ENCODE results near the gene DCANP1. TPM values are rescaled to one million over a fixed set of nuclear protein-coding genes. Genes with fewer than 3 reads are reported as not detected.

DCANP1 gene
- polyA plus RNA-seq, 2 of the 4 experiments (the other 2 are of a cell fraction) = not detected

DNA sequence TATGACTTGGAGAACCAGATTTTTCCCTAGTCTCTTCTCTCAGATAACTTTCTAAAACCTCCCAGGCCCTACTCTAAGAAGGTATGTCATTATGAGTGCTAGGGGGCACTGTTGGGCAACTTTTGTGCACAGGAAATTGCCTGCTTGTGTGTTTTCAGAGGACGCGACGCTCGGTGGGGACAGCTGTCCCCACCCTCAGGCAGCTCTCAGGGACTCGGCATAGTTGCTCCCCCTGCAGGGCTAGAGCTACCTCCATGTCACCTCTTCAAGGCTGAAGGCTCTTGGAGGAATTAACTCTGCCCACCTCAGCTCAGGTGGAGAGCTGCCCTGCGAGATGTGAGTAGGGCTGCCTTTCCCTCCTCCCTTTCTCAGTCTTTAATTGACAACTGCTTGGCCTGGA, 15.2 kb upstream of the DCANP1 start:
- H3K4me1 ChIP-seq = peaks cover 10% of the 10 kb centered on the region; the same call in 2 of the 3 replicates
- ATAC-seq = peak; percentile 56 to 73; a peak in 4 of 6 replicates
- H3K4me2 ChIP-seq = peak overlapping the region; percentile 54
- POLR2A ChIA-PET = no interaction called here
- H3K27ac ChIP-seq = no peak overlapping the region
- H3K9me3 ChIP-seq = no peaks in the 10 kb centered on the region
- CTCF ChIA-PET = interaction anchor here (0.7 to 37.5 kb wide), 19 partner anchors 12 to 413 kb away, joined by 3 to 1932 read pairs (median 4); partner anchors contain the start of genes DCANP1 and SLC25A48
- no peak overlapping the region for H3K4me3 ChIP-seq
- TF ChIP-seq MAFK (IDR thresholded peaks at IDR 0.05; ENCODE audit: partially characterized antibody) (peak; percentile 25), JUN (IDR thresholded peaks at IDR 0.05) (no peak), FOSB (CRISPR knock-in tag; IDR thresholded peaks at IDR 0.05) (no peak), POLR2AphosphoS2 (conservative IDR thresholded peaks at IDR 0.05; ENCODE audit: low read length) (no peak), CBX2 (IDR thresholded peaks at IDR 0.05; ENCODE audit: borderline replicate concordance, low read depth) (no peak), PBX3 (IDR thresholded peaks at IDR 0.05) (no peak), FOSL2 (IDR thresholded peaks at IDR 0.05) (no peak), FOSL2 (CRISPR knock-in tag; IDR thresholded peaks at IDR 0.05) (no peak), MAZ (IDR thresholded peaks at IDR 0.05; ENCODE audit: borderline replicate concordance, low read depth, low read length) (no peak), RAD21 (conservative IDR thresholded peaks at IDR 0.05 in 1 of 2, IDR thresholded peaks at IDR 0.05 in 1 of 2) (peak; percentile 73 to 80), HEYL (CRISPR knock-in tag; IDR thresholded peaks at IDR 0.05) (no peak), RFX5 (IDR thresholded peaks at IDR 0.05) (no peak), SMC3 (IDR thresholded peaks at IDR 0.05) (peak; percentile 41; the same call in 1 of the 3 replicates), PHF8 (IDR thresholded peaks at IDR 0.05; ENCODE audit: borderline replicate concordance, low read depth) (no peak), GATA3 (IDR thresholded peaks at IDR 0.05; ENCODE audit: borderline replicate concordance) (no peak), BHLHE40 (IDR thresholded peaks at IDR 0.05; ENCODE audit: low read depth, low read length) (no peak), CHD4 (IDR thresholded peaks at IDR 0.05; ENCODE audit: borderline replicate concordance) (no peak)
- TF ChIP-seq, protein P1, sequence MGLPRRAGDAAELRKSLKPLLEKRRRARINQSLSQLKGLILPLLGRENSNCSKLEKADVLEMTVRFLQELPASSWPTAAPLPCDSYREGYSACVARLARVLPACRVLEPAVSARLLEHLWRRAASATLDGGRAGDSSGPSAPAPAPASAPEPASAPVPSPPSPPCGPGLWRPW (IDR thresholded peaks at IDR 0.05) = no peak
- TF ChIP-seq, protein P2, sequence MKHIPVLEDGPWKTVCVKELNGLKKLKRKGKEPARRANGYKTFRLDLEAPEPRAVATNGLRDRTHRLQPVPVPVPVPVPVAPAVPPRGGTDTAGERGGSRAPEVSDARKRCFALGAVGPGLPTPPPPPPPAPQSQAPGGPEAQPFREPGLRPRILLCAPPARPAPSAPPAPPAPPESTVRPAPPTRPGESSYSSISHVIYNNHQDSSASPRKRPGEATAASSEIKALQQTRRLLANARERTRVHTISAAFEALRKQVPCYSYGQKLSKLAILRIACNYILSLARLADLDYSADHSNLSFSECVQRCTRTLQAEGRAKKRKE (CRISPR knock-in tag; IDR thresholded peaks at IDR 0.05; ENCODE audit: low read depth) = no peak
- TF ChIP-seq, protein P3, sequence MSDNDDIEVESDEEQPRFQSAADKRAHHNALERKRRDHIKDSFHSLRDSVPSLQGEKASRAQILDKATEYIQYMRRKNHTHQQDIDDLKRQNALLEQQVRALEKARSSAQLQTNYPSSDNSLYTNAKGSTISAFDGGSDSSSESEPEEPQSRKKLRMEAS (IDR thresholded peaks at IDR 0.05) = peak; percentile 38; the same call in 1 of the 2 replicates
- TF ChIP-seq, protein P4, sequence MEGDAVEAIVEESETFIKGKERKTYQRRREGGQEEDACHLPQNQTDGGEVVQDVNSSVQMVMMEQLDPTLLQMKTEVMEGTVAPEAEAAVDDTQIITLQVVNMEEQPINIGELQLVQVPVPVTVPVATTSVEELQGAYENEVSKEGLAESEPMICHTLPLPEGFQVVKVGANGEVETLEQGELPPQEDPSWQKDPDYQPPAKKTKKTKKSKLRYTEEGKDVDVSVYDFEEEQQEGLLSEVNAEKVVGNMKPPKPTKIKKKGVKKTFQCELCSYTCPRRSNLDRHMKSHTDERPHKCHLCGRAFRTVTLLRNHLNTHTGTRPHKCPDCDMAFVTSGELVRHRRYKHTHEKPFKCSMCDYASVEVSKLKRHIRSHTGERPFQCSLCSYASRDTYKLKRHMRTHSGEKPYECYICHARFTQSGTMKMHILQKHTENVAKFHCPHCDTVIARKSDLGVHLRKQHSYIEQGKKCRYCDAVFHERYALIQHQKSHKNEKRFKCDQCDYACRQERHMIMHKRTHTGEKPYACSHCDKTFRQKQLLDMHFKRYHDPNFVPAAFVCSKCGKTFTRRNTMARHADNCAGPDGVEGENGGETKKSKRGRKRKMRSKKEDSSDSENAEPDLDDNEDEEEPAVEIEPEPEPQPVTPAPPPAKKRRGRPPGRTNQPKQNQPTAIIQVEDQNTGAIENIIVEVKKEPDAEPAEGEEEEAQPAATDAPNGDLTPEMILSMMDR (IDR thresholded peaks at IDR 0.05) = peak; percentile 82
- DNase-seq (ENCODE audit: low read depth in 1 of 2, low spot score in 1 of 2) = peak; percentile 73 to 82
- WGBS (ENCODE audit: missing lambda C conversion rate) = 4% methylated on average over 6 of the region's 6 CpGs
- FAIRE-seq = no peak

DNA sequence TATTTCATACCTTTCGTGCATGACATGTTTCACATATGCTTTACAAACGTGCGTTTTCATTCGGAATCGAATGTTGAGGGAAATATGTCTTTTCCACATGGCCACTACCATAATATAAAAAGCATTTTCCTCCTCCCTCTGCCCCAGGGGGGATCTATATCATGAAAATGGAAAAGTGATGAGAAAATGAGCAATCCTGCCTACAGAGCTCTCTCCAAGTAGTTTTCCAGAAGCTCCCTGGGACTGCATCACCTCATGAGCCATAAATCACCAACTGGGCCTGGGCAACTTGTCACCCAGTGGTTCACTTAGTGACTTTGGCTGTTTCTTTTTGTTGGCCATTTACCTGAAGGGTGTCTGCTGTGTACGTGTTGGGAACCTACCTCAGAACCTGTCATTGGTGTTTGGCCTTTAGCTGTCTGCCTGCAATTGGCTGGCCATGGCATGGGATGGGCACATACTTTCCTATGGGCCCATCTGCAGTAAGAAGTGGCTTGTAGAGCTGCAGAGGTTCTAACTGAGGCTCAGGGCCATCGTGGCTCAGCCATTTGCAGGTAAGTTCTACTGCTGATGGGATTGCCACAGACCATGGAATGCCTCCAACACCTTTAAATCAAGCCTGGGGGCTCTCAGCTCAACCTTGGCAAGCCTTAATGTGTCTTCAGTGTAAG, 14.5 kb upstream of the DCANP1 start:
- Histone ChIP-seq H3K4me1 (peaks cover 10% of the 10 kb centered on the region; the same call in 2 of the 3 replicates), H3K9me3 (no peaks in the 10 kb centered on the region), H3K4me3 (no peak overlapping the region), H3K4me2 (no peak overlapping the region), H3K27ac (no peak overlapping the region)
- no peak for FAIRE-seq
- ChIA-PET CTCF (interaction anchor here (1.0 to 37.5 kb wide), 14 partner anchors 15 to 376 kb away, joined by 3 to 1932 read pairs (median 6); partner anchors contain the start of genes DCANP1 and SLC25A48), POLR2A (no interaction called here)
- ATAC-seq = no peak
- 20% methylated on average over 7 of the region's 7 CpGs for WGBS (ENCODE audit: missing lambda C conversion rate)
- no peak for TF ChIP-seq HDAC2 (IDR thresholded peaks at IDR 0.05)
- no peak for TF ChIP-seq HOXA7 (CRISPR knock-in tag; IDR thresholded peaks at IDR 0.05)
- no peak for TF ChIP-seq FOSL2 (IDR thresholded peaks at IDR 0.05)
- no peak for TF ChIP-seq FOSL2 (CRISPR knock-in tag; IDR thresholded peaks at IDR 0.05)
- no peak for TF ChIP-seq CBX2 (IDR thresholded peaks at IDR 0.05; ENCODE audit: borderline replicate concordance, low read depth)
- TF ChIP-seq RNF2 (IDR thresholded peaks at IDR 0.05; ENCODE audit: borderline replicate concordance, low read depth) = no peak
- no peak for TF ChIP-seq CEBPB (IDR thresholded peaks at IDR 0.05)
- no peak for TF ChIP-seq NR3C1 (IDR thresholded peaks at IDR 0.05)
- no peak for TF ChIP-seq FOXS1 (CRISPR knock-in tag; IDR thresholded peaks at IDR 0.05)
- TF ChIP-seq ELK1 (IDR thresholded peaks at IDR 0.05; ENCODE audit: low read depth, low read length) = no peak
- TF ChIP-seq, protein P5, sequence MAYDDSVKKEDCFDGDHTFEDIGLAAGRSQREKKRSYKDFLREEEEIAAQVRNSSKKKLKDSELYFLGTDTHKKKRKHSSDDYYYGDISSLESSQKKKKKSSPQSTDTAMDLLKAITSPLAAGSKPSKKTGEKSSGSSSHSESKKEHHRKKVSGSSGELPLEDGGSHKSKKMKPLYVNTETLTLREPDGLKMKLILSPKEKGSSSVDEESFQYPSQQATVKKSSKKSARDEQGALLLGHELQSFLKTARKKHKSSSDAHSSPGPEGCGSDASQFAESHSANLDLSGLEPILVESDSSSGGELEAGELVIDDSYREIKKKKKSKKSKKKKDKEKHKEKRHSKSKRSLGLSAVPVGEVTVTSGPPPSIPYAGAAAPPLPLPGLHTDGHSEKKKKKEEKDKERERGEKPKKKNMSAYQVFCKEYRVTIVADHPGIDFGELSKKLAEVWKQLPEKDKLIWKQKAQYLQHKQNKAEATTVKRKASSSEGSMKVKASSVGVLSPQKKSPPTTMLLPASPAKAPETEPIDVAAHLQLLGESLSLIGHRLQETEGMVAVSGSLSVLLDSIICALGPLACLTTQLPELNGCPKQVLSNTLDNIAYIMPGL (CRISPR knock-in tag; IDR thresholded peaks at IDR 0.05; ENCODE audit: borderline replicate concordance) = no peak
- TF ChIP-seq HOXB5 (CRISPR knock-in tag; IDR thresholded peaks at IDR 0.05) = no peak
- no peak for DNase-seq (ENCODE audit: low read depth in 1 of 2, low spot score in 1 of 2)
